ENCODE measurements around the gene TNFRSF14. TPM values are rescaled to one million over a fixed set of nuclear protein-coding genes. Genes with fewer than 3 reads are reported as not detected.

Gene TNFRSF14
- total and polyA plus RNA-seq, 9 of the 15 experiments (the other 6 are each of a cell fraction or from before 2014, with no cell fraction given), result 0.11 to 2.3 (median 0.68) TPM; not detected in 2

- Histone ChIP-seq H4K20me1 (replicated peaks; ENCODE audit: control insufficient read depth, insufficient read depth, low read length) (no peaks in the 10 kb centered on the region), H3K4me3 (no peak overlapping the region), H3K9me3 (replicated peaks; ENCODE audit: control insufficient read depth, insufficient read depth, low read depth, low read length) (no peaks in the 10 kb centered on the region), H3K9me1 (ENCODE audit: control insufficient read depth, insufficient read depth, low read length) (no peaks in the 10 kb centered on the region), H3K27me3 (ENCODE audit: control insufficient read depth in 2 of 2, insufficient read depth in 2 of 2, low read length in 2 of 2) (peaks cover 0 to 10% of the 10 kb centered on the region in 2 experiments; a peak in 2 of 5 replicates), H3K36me3 (ENCODE audit: control insufficient read depth, insufficient read depth, low read length) (0 out of 3 replicates have a peak, but pooled peaks cover 4% of the 10 kb centered on the region), H3K27ac (ENCODE audit: extremely low read depth, low read depth, low read length) (no peak overlapping the region), H3K9ac (ENCODE audit: insufficient read depth in 1 of 2, low read depth in 2 of 2, low read length in 2 of 2) (no peak overlapping the region; a peak in 1 of 4 replicates), H3K4me1 (replicated peaks in 1 of 2; ENCODE audit: control insufficient read depth in 2 of 2, insufficient read depth in 2 of 2, low read length in 2 of 2) (peaks cover 16 to 65% of the 10 kb centered on the region in 2 experiments), H3K79me2 (ENCODE audit: control insufficient read depth, insufficient read depth, low read length) (peaks cover 8% of the 10 kb centered on the region; the same call in 1 of the 3 replicates), H2AFZ (ENCODE audit: low read depth, low read length) (no peak overlapping the region), H3K4me2 (ENCODE audit: insufficient read depth, low read length) (no peak overlapping the region)
- intact Hi-C loops (cut with micrococcal nuclease), result loop anchor here (5.0 kb wide), 1 partner anchor 42 kb away; no protein-coding TSS in a partner anchor
- TF ChIP-seq RBFOX2 (IDR thresholded peaks at IDR 0.05; ENCODE audit: low read depth, low read length) (0 out of 2 replicates have a peak, but pooled peaks have one; percentile 20), SMAD4 (CRISPR knock-in tag; conservative IDR thresholded peaks at IDR 0.05) (no peak), NFIC (IDR thresholded peaks at IDR 0.05) (peak; percentile 43)
- ChIA-PET CTCF (ENCODE audit: low intra/inter-chr PET ratio) (no interaction called here), POLR2A (interaction anchor here (0.6 kb wide), 1 partner anchor 185 kb away, joined by 3 read pairs; no protein-coding TSS in a partner anchor)
- in situ Hi-C loops (cut with MboI), result no loop called here
- no peak for DNase-seq (ENCODE audit: extremely low read depth in 1 of 4, low spot score in 3 of 4)
- no peak for FAIRE-seq
- no TSS peak for BruUV-seq (replicated peaks)
- no peak for ATAC-seq
- WGBS (ENCODE audit: insufficient coverage, low coverage, missing lambda C conversion rate), result 74% methylated on average over 19 of the region's 23 CpGs
Measured at GRCh38 chr1:2588661-2589430, 32.7 kb downstream of the TNFRSF14 start.
